Measurements from ENCODE around the gene ABHD17A. TPM values are rescaled to one million over a fixed set of nuclear protein-coding genes. Genes with fewer than 3 reads are reported as not detected.

Gene ABHD17A
- polyA plus RNA-seq, 1 donor (not counting 4 experiments of a cell fraction or from before 2014, with no cell fraction given), result 27.2 TPM

- Histone ChIP-seq H2AFZ (ENCODE audit: control insufficient read depth, low read length) (peak overlapping the region; percentile 10), H3K9me1 (ENCODE audit: control insufficient read depth, extremely low read depth, insufficient read depth, low read length) (no peaks in the 10 kb centered on the region), H3K4me1 (ENCODE audit: control insufficient read depth, extremely low read depth, insufficient read depth, low read length) (peaks cover 37% of the 10 kb centered on the region), H3K27ac (ENCODE audit: control insufficient read depth, insufficient read depth, low read length) (peak overlapping the region; percentile 66), H3K4me2 (ENCODE audit: control insufficient read depth, extremely low read depth, insufficient read depth, low read depth, low read length) (peak overlapping the region; percentile 92), H3K36me3 (ENCODE audit: control insufficient read depth in 2 of 2, extremely low read depth in 1 of 2, insufficient read depth in 2 of 2, low read length in 2 of 2) (peaks cover under 1 to 3% of the 10 kb centered on the region in 2 experiments), H3K4me3 (ENCODE audit: control insufficient read depth in 2 of 3, extremely low read depth in 1 of 3, insufficient read depth in 2 of 3, low read depth in 1 of 3, low read length in 3 of 3) (peak overlapping the region; percentile 32 to 64 (median 64)), H3K9me3 (ENCODE audit: control insufficient read depth, low read depth, low read length) (no peaks in the 10 kb centered on the region), H3K27me3 (ENCODE audit: control insufficient read depth, extremely low read depth, insufficient read depth, low read length) (no peaks in the 10 kb centered on the region), H3K9ac (ENCODE audit: control insufficient read depth, extremely low read depth, insufficient read depth, low read length) (peak overlapping the region; percentile 73), H4K20me1 (ENCODE audit: control insufficient read depth, extremely low read depth, insufficient read depth, low read length) (peaks cover 5% of the 10 kb centered on the region), H3K79me2 (ENCODE audit: control insufficient read depth, insufficient read depth, low read length) (peaks cover 59% of the 10 kb centered on the region)
- dilution Hi-C loops (cut with MboI; ENCODE audit: extremely low pct_ligation_motif_present, low sequenced_read_pairs), result no loop called here
- no peak for DNase-seq (ENCODE audit: low read depth, low spot score)
- FAIRE-seq, result peak; percentile 36
- TF ChIP-seq, protein P1, sequence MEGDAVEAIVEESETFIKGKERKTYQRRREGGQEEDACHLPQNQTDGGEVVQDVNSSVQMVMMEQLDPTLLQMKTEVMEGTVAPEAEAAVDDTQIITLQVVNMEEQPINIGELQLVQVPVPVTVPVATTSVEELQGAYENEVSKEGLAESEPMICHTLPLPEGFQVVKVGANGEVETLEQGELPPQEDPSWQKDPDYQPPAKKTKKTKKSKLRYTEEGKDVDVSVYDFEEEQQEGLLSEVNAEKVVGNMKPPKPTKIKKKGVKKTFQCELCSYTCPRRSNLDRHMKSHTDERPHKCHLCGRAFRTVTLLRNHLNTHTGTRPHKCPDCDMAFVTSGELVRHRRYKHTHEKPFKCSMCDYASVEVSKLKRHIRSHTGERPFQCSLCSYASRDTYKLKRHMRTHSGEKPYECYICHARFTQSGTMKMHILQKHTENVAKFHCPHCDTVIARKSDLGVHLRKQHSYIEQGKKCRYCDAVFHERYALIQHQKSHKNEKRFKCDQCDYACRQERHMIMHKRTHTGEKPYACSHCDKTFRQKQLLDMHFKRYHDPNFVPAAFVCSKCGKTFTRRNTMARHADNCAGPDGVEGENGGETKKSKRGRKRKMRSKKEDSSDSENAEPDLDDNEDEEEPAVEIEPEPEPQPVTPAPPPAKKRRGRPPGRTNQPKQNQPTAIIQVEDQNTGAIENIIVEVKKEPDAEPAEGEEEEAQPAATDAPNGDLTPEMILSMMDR (optimal IDR thresholded peaks at IDR 0.05 in 1 of 3, IDR thresholded peaks at IDR 0.05 in 1 of 3, conservative IDR thresholded peaks at IDR 0.05 in 1 of 3; ENCODE audit: extremely low read depth in 1 of 3, insufficient read depth in 2 of 3, low read length in 3 of 3), result no peak
- TF ChIP-seq EZH2 (IDR thresholded peaks at IDR 0.05; ENCODE audit: low read length), result no peak
Measured at GRCh38 chr19:1907563-1908363, 22.5 kb upstream of the ABHD17A start.

DNA sequence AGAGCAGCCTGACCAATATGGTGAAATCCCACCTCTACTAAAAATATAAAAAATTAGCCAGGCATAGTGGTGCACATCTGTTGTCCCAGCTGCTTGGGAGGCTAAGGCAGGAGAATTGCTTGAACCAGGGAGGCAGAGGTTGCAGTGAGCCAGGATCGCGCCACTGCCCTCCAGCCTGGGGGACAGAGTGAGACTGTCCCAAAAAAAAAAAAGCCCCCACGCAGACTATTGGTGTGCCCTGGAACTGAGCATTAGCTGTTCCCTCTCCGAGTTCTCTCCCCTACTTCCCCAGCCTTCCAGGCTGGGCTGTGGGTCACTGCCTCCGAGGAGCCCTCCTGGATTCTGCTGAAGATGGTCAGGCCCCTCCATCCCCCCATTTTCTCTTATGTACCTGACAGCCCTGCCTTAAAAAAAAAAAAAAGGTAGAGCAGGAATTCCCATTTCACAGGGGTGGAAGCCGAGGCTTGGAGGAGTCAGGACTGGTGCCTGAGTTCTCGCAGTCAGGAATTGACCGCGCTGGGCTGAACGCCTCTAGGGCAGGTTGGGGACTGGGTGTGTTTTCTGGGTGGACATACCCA, 21.8 kb upstream of the ABHD17A start:
- no peak overlapping the region for H2AFZ ChIP-seq (ENCODE audit: control insufficient read depth, low read length)
- peaks cover 52% of the 10 kb centered on the region for H3K79me2 ChIP-seq (ENCODE audit: control insufficient read depth, insufficient read depth, low read length)
- H3K4me1 ChIP-seq (ENCODE audit: control insufficient read depth, extremely low read depth, insufficient read depth, low read length), result peaks cover 37% of the 10 kb centered on the region
- H3K9me3 ChIP-seq (ENCODE audit: control insufficient read depth, low read depth, low read length), result no peaks in the 10 kb centered on the region
- dilution Hi-C loops (cut with MboI; ENCODE audit: extremely low pct_ligation_motif_present, low sequenced_read_pairs), result no loop called here
- peaks cover 5% of the 10 kb centered on the region for H4K20me1 ChIP-seq (ENCODE audit: control insufficient read depth, extremely low read depth, insufficient read depth, low read length)
- DNase-seq (ENCODE audit: low read depth, low spot score) (no peak), FAIRE-seq (no peak)
- peak overlapping the region; percentile 92 for H3K4me2 ChIP-seq (ENCODE audit: control insufficient read depth, extremely low read depth, insufficient read depth, low read depth, low read length)
- peak overlapping the region in 2 of 3 experiments; percentile 64 for H3K4me3 ChIP-seq (ENCODE audit: control insufficient read depth in 2 of 3, extremely low read depth in 1 of 3, insufficient read depth in 2 of 3, low read depth in 1 of 3, low read length in 3 of 3)
- peak overlapping the region; percentile 66 for H3K27ac ChIP-seq (ENCODE audit: control insufficient read depth, insufficient read depth, low read length)
- TF ChIP-seq, protein P1 (optimal IDR thresholded peaks at IDR 0.05 in 1 of 3, IDR thresholded peaks at IDR 0.05 in 1 of 3, conservative IDR thresholded peaks at IDR 0.05 in 1 of 3; ENCODE audit: extremely low read depth in 1 of 3, insufficient read depth in 2 of 3, low read length in 3 of 3), result no peak
- no peak for TF ChIP-seq EZH2 (IDR thresholded peaks at IDR 0.05; ENCODE audit: low read length)
- H3K9me1 ChIP-seq (ENCODE audit: control insufficient read depth, extremely low read depth, insufficient read depth, low read length), result no peaks in the 10 kb centered on the region
- H3K27me3 ChIP-seq (ENCODE audit: control insufficient read depth, extremely low read depth, insufficient read depth, low read length), result no peaks in the 10 kb centered on the region
- peak overlapping the region; percentile 73 for H3K9ac ChIP-seq (ENCODE audit: control insufficient read depth, extremely low read depth, insufficient read depth, low read length)
- peaks cover 0 to 3% of the 10 kb centered on the region in 2 experiments for H3K36me3 ChIP-seq (ENCODE audit: control insufficient read depth in 2 of 2, extremely low read depth in 1 of 2, insufficient read depth in 2 of 2, low read length in 2 of 2)
